WTC11 (cell line): ENCODE results near the gene DOCK1.

Experiments
- ATF3 ChIP-seq: sonication (generic); formaldehyde crosslinking; conservative IDR thresholded peaks from 2 replicates; pipeline ENCODE4 v1.8.1; 2022; ENCODE audit warnings: mild to moderate bottlenecking, missing genetic modification reagents
- CREB1 ChIP-seq: sonication (generic); formaldehyde crosslinking; IDR thresholded peaks from 2 replicates; pipeline ENCODE4 v1.8.0; 2023; ENCODE audit warnings: mild to moderate bottlenecking, missing genetic modification reagents
- ESRRA ChIP-seq: sonication (generic); formaldehyde crosslinking; IDR thresholded peaks from 2 replicates; pipeline ENCODE4 v1.8.1; 2022; ENCODE audit warnings: mild to moderate bottlenecking, missing genetic modification reagents, borderline replicate concordance
- ETV6 ChIP-seq: sonication (generic); formaldehyde crosslinking; IDR thresholded peaks from 2 replicates; pipeline ENCODE4 v1.8.1; 2022; ENCODE audit warnings: mild to moderate bottlenecking, missing genetic modification reagents
- GABPB1 ChIP-seq: sonication (generic); formaldehyde crosslinking; IDR thresholded peaks from 2 replicates; pipeline ENCODE4 v1.8.1; 2023; ENCODE audit warnings: mild to moderate bottlenecking, missing genetic modification reagents
- JUN ChIP-seq: sonication (generic); formaldehyde crosslinking; IDR thresholded peaks from 2 replicates; pipeline ENCODE4 v1.8.0; 2023; ENCODE audit warnings: mild to moderate bottlenecking, missing genetic modification reagents
- KAT7 ChIP-seq: sonication (generic); formaldehyde crosslinking; IDR thresholded peaks from 2 replicates; pipeline ENCODE4 v1.8.1; 2023; ENCODE audit warnings: missing genetic modification reagents, mild to moderate bottlenecking, borderline replicate concordance
- NFYB ChIP-seq: sonication (generic); formaldehyde crosslinking; conservative IDR thresholded peaks from 2 replicates; pipeline ENCODE4 v1.8.0; 2022; ENCODE audit warnings: low read depth, missing genetic modification reagents
- TP53 ChIP-seq: sonication (generic); formaldehyde crosslinking; IDR thresholded peaks from 2 replicates; pipeline ENCODE4 v1.8.1; 2023; ENCODE audit warnings: mild to moderate bottlenecking, missing genetic modification reagents
- TF ChIP-seq, protein P1 (sequence below): fragments of 200-600 bp; IDR thresholded peaks from 2 replicates; pipeline ENCODE4 v1.8.0; 2022; ENCODE audit warnings: antibody characterized with exemption
- TF ChIP-seq, protein P2 (sequence below): sonication (generic); formaldehyde crosslinking; IDR thresholded peaks from 2 replicates; pipeline ENCODE4 v1.8.0; 2023; ENCODE audit warnings: mild to moderate bottlenecking, missing genetic modification reagents
- TF ChIP-seq, protein P3 (sequence below): fragments of 250-450 bp; sonication (Bioruptor Pico); IDR thresholded peaks from 2 replicates; pipeline ENCODE4 v1.9.0; 2021; ENCODE audit warnings: mild to moderate bottlenecking
- TF ChIP-seq, protein P4 (sequence below): sonication (generic); formaldehyde crosslinking; IDR thresholded peaks from 2 replicates; pipeline ENCODE4 v1.8.1; 2022; ENCODE audit warnings: missing genetic modification reagents, borderline replicate concordance

DNA sequence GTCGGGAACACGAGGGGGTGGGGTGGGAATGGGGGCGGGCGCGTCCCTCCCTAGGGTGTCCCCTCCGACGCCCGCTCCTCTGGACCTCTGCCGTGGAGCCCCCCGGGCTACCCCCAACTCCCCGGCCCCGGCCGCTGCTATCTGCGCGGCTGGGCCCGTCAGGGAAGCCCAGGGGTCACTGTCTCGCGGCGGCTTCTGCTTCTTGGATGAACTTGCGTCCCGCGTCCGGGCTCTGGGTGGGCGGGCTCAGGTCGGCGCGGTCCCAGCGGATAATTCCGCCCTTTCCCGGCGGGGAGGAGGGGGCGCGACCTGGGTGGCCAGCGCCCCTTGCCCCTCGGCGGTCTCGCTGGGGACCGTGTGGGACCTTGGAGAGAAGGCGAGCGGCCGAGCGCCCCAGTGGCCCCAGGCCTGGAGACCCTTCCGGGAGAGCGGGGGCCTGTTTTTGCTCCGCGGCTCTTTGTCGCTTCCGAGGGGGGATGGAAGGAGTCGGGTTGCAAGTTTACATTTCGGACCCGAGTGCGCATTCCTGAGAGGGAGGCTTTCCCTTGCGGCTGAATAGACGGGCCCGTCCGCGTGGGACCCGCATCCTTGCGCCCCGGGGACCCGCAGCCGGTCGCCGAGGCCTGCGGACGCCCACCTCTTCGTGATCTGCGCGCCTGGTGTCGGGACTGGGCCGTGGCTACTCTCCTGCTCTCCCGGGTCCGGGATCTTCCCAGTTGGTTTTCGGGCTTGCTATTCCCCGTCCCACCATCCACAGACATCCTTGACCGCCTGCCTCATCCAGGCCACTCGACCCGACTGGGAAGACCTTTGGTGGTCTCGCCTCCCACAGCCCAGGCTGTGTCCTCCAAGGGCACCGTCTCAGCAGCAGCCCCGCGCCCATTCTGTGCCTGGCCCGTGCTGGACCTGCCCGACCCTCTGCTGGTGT is 812 bp downstream of the DOCK1 start:
- TF ChIP-seq CREB1 (CRISPR knock-in tag) = no peak
- no peak for TF ChIP-seq ESRRA
- TF ChIP-seq, protein P1, sequence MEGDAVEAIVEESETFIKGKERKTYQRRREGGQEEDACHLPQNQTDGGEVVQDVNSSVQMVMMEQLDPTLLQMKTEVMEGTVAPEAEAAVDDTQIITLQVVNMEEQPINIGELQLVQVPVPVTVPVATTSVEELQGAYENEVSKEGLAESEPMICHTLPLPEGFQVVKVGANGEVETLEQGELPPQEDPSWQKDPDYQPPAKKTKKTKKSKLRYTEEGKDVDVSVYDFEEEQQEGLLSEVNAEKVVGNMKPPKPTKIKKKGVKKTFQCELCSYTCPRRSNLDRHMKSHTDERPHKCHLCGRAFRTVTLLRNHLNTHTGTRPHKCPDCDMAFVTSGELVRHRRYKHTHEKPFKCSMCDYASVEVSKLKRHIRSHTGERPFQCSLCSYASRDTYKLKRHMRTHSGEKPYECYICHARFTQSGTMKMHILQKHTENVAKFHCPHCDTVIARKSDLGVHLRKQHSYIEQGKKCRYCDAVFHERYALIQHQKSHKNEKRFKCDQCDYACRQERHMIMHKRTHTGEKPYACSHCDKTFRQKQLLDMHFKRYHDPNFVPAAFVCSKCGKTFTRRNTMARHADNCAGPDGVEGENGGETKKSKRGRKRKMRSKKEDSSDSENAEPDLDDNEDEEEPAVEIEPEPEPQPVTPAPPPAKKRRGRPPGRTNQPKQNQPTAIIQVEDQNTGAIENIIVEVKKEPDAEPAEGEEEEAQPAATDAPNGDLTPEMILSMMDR = no peak
- TF ChIP-seq ATF3 (CRISPR knock-in tag) = no peak
- TF ChIP-seq, protein P2, sequence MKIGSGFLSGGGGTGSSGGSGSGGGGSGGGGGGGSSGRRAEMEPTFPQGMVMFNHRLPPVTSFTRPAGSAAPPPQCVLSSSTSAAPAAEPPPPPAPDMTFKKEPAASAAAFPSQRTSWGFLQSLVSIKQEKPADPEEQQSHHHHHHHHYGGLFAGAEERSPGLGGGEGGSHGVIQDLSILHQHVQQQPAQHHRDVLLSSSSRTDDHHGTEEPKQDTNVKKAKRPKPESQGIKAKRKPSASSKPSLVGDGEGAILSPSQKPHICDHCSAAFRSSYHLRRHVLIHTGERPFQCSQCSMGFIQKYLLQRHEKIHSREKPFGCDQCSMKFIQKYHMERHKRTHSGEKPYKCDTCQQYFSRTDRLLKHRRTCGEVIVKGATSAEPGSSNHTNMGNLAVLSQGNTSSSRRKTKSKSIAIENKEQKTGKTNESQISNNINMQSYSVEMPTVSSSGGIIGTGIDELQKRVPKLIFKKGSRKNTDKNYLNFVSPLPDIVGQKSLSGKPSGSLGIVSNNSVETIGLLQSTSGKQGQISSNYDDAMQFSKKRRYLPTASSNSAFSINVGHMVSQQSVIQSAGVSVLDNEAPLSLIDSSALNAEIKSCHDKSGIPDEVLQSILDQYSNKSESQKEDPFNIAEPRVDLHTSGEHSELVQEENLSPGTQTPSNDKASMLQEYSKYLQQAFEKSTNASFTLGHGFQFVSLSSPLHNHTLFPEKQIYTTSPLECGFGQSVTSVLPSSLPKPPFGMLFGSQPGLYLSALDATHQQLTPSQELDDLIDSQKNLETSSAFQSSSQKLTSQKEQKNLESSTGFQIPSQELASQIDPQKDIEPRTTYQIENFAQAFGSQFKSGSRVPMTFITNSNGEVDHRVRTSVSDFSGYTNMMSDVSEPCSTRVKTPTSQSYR (CRISPR knock-in tag) = no peak
- TF ChIP-seq JUN (CRISPR knock-in tag) = no peak
- TF ChIP-seq TP53 (CRISPR knock-in tag) = no peak
- TF ChIP-seq, protein P3, sequence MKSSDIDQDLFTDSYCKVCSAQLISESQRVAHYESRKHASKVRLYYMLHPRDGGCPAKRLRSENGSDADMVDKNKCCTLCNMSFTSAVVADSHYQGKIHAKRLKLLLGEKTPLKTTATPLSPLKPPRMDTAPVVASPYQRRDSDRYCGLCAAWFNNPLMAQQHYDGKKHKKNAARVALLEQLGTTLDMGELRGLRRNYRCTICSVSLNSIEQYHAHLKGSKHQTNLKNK (CRISPR knock-in tag) = no peak
- no peak for TF ChIP-seq GABPB1 (CRISPR knock-in tag)
- TF ChIP-seq NFYB (CRISPR knock-in tag) = no peak
- TF ChIP-seq ETV6 (CRISPR knock-in tag) = 0 out of 2 replicates have a peak, but pooled peaks have one; percentile 7
- TF ChIP-seq, protein P4, sequence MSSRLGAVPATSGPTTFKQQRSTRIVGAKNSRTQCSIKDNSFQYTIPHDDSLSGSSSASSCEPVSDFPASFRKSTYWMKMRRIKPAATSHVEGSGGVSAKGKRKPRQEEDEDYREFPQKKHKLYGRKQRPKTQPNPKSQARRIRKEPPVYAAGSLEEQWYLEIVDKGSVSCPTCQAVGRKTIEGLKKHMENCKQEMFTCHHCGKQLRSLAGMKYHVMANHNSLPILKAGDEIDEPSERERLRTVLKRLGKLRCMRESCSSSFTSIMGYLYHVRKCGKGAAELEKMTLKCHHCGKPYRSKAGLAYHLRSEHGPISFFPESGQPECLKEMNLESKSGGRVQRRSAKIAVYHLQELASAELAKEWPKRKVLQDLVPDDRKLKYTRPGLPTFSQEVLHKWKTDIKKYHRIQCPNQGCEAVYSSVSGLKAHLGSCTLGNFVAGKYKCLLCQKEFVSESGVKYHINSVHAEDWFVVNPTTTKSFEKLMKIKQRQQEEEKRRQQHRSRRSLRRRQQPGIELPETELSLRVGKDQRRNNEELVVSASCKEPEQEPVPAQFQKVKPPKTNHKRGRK (CRISPR knock-in tag) = no peak
- no peak for TF ChIP-seq KAT7 (CRISPR knock-in tag)
